HepG2 (cell line): Measurements from ENCODE around the gene RPL23.

Source experiments
- GTF2F1 ChIP-seq: fragments of 150-350 bp; IDR thresholded peaks from 2 replicates; pipeline ENCODE4 v1.6.1; 2014; ENCODE audit warnings: low read length
- POLR2A ChIP-seq, 2 experiments: IDR thresholded peaks; 2 replicates each; pipeline ENCODE4 v1.6.1; 2011; ENCODE audit warnings: low read depth in 2 of 2, low read length in 2 of 2, mild to moderate bottlenecking in 1 of 2, moderate library complexity in 1 of 2; ENCODE audit not compliant: insufficient read depth in 1 of 2
- PRDM15 ChIP-seq: sonication (generic); formaldehyde crosslinking; IDR thresholded peaks from 2 replicates; pipeline ENCODE4 v1.4.0; 2020; ENCODE audit warnings: missing genetic modification reagents
- ZNF124 ChIP-seq: sonication (generic); formaldehyde crosslinking; IDR thresholded peaks from 2 replicates; pipeline ENCODE4 v1.4.0; 2020; ENCODE audit warnings: missing genetic modification reagents
- ZNF274 ChIP-seq: sonication (generic); formaldehyde crosslinking; IDR thresholded peaks from 2 replicates; pipeline ENCODE4 v1.5.1; 2020; ENCODE audit warnings: mild to moderate bottlenecking, missing genetic modification reagents

- TF ChIP-seq PRDM15 (CRISPR knock-in tag), result no peak
- TF ChIP-seq ZNF274, result no peak
- TF ChIP-seq ZNF124 (CRISPR knock-in tag), result no peak
- no peak for TF ChIP-seq POLR2A (IDR thresholded peaks at IDR 0.05; ENCODE audit: insufficient read depth in 1 of 2, low read depth in 2 of 2, low read length in 2 of 2)
- no peak for TF ChIP-seq GTF2F1
Observed at GRCh38 chr17:38874505-38875400, 21.2 kb upstream of the RPL23 start.
